GM19468 (cell line): ENCODE results near the gene HEATR1.
"Not testable (repeated sequence)": the region's sequence is repeated elsewhere in the genome, so short reads cannot be mapped to it uniquely, and the experiment has no call there.

ENCODE experiments used
- ATAC-seq: cut with Tn5 transposase; IDR thresholded peaks from one replicate; pipeline ENCODE4 v1.9.1; 2021; ENCODE audit warnings: mild to moderate bottlenecking, moderate library complexity, moderate number of reproducible peaks; ENCODE audit not compliant: unreplicated experiment; ENCODE audit errors: extremely low read depth

The HEATR1 gene

GRCh38 chr1:236603991-236604904 is at the start of gene HEATR1:
Gene HEATR1 (minus strand): TSS chr1:236604516. CDS start chr1:236604095, 421 bp downstream.
- ATAC-seq, result peak; percentile 81

- ATAC-seq, result no peak
Measured at GRCh38 chr1:236645016-236645680, 40.8 kb upstream of the HEATR1 start.

GRCh38 chr1:236642763-236643162 is 38.4 kb upstream of the HEATR1 start:
- no peak for ATAC-seq

GRCh38 chr1:236639686-236640085 is 35.4 kb upstream of the HEATR1 start:
- ATAC-seq, result no peak

GRCh38 chr1:236638945-236639344 is 34.6 kb upstream of the HEATR1 start:
- ATAC-seq, result no peak

- no peak for ATAC-seq
Measured at GRCh38 chr1:236636017-236636416, 31.7 kb upstream of the HEATR1 start.

GRCh38 chr1:236627727-236628408 is 23.6 kb upstream of the HEATR1 start:
- ATAC-seq, result no peak

GRCh38 chr1:236623371-236624166 is 19.3 kb upstream of the HEATR1 start:
- ATAC-seq, result no peak

- ATAC-seq, result no peak
Measured at GRCh38 chr1:236622407-236622806, 18.1 kb upstream of the HEATR1 start.

GRCh38 chr1:236619398-236619797 is 15.1 kb upstream of the HEATR1 start:
- no peak for ATAC-seq

- ATAC-seq, result no peak
Measured at GRCh38 chr1:236618507-236618906, 14.2 kb upstream of the HEATR1 start.

- ATAC-seq, result no peak
Measured at GRCh38 chr1:236615399-236616148, 11.3 kb upstream of the HEATR1 start.

- ATAC-seq, result no peak
Measured at GRCh38 chr1:236612349-236612748, 8.0 kb upstream of the HEATR1 start.

- ATAC-seq, result no peak
Measured at GRCh38 chr1:236608930-236609726, 4.8 kb upstream of the HEATR1 start.

- not testable (repeated sequence) for ATAC-seq
Measured at GRCh38 chr1:236607597-236607996, 3.3 kb upstream of the HEATR1 start.

- ATAC-seq, result peak; percentile 2
Measured at GRCh38 chr1:236604905-236605806, 840 bp upstream of the HEATR1 start.

GRCh38 chr1:236602171-236602570 is 2.1 kb downstream of the HEATR1 start:
- no peak for ATAC-seq
